Caco-2 (cell line): Measurements from ENCODE around the gene GARIN6. TPM values are rescaled to one million over a fixed set of nuclear protein-coding genes. Genes with fewer than 3 reads are reported as not detected.

Source experiments
- BruUV-seq: library from RNA; stranded (reverse); fragments of 400-500 nt; replicated peaks from 2 replicates; lab custom pipeline; 2021; lab: Mats Ljungman, UMichigan
- CTCF ChIA-PET: fragments of 300-600 bp; sonication (Branson Sonifier 250); formaldehyde crosslinking; loops from one replicate; lab custom pipeline; 2022; ENCODE audit warnings: antibody characterized with exemption; lab: Charles Lee
- POLR2A ChIA-PET: fragments of 300-600 bp; sonication (Branson Sonifier 250); formaldehyde crosslinking; loops from one replicate; lab custom pipeline; 2022; ENCODE audit warnings: antibody characterized with exemption; lab: Charles Lee
- DNase-seq, 2 experiments: peaks; one replicate each; pipeline versions ENCODE4 v3.0.0 to v3.0.0-alpha.2; 2020 to 2022
- H3K27me3 ChIP-seq: replicated peaks from 2 replicates; pipeline ENCODE4 v1.6.0; 2011; ENCODE audit warnings: low read length; ENCODE audit not compliant: control insufficient read depth, insufficient read depth
- H3K36me3 ChIP-seq: 2 replicates; pipeline ENCODE4 v1.5.1; 2011; ENCODE audit warnings: low read length; ENCODE audit not compliant: control insufficient read depth, insufficient read depth
- H3K4me1 ChIP-seq: fragments of 250-450 bp; sonication (Bioruptor Pico); 2 replicates; pipeline ENCODE4 v1.5.1; 2020; ENCODE audit warnings: mild to moderate bottlenecking
- H3K4me3 ChIP-seq: 2 replicates; pipeline ENCODE4 v1.5.1; 2011; ENCODE audit warnings: low read depth, mild to moderate bottlenecking, control low read depth, low read length
- H3K9me3 ChIP-seq: fragments of 250-450 bp; sonication (Bioruptor Pico); 2 replicates; pipeline ENCODE4 v1.5.1; 2020; ENCODE audit warnings: mild to moderate bottlenecking, moderate library complexity
- H3K27ac Mint-ChIP-seq: one replicate; pipeline ENCODE4 v1.8.0; 2022; ENCODE audit warnings: mixed read lengths; ENCODE audit not compliant: unreplicated experiment
- H3K27me3 Mint-ChIP-seq: one replicate; pipeline ENCODE4 v1.8.0; 2022; ENCODE audit warnings: mixed read lengths; ENCODE audit not compliant: insufficient read depth, unreplicated experiment
- H3K36me3 Mint-ChIP-seq: one replicate; pipeline ENCODE4 v1.8.0; 2022; ENCODE audit warnings: mild to moderate bottlenecking, mixed read lengths; ENCODE audit not compliant: insufficient read depth, unreplicated experiment
- H3K4me1 Mint-ChIP-seq: one replicate; pipeline ENCODE4 v1.8.0; 2022; ENCODE audit warnings: low read depth, mixed read lengths; ENCODE audit not compliant: unreplicated experiment
- H3K4me3 Mint-ChIP-seq: one replicate; pipeline ENCODE4 v1.8.0; 2022; ENCODE audit warnings: mild to moderate bottlenecking, moderate library complexity, mixed read lengths; ENCODE audit not compliant: unreplicated experiment
- H3K9me3 Mint-ChIP-seq: one replicate; pipeline ENCODE4 v1.8.0; 2022; ENCODE audit warnings: mixed read lengths; ENCODE audit not compliant: unreplicated experiment
- CTCF ChIP-seq, 2 experiments: fragments of 200-600 bp in 1 of 2; IDR thresholded peaks; 1 replicate in 1 of 2; 2 replicates in 1 of 2; pipeline versions ENCODE4 v1.5.1 to v1.8.0; 2011 to 2022; ENCODE audit warnings: antibody characterized with exemption in 1 of 2, control low read depth in 1 of 2, inconsistent platforms in 1 of 2, low read depth in 1 of 2, low read length in 1 of 2, mild to moderate bottlenecking in 1 of 2, moderate library complexity in 1 of 2; ENCODE audit not compliant: insufficient read depth in 1 of 2, severe bottlenecking in 1 of 2, unreplicated experiment in 1 of 2
- intact Hi-C: fragments of 100-400 bp; cut with micrococcal nuclease; formaldehyde crosslinking; loops from one replicate; pipeline ENCODE4 v1.10.0; 2022; ENCODE audit not compliant: unreplicated experiment
- total RNA-seq: library from RNA; stranded (reverse); gene quantifications from 2 replicates; pipeline ENCODE4 v1.2.3, GENCODE V29; 2022

GARIN6 gene
- total RNA-seq, 1 experiment from 2014 or later, result not detected

- BruUV-seq, result no TSS peak
- ChIA-PET CTCF (no interaction called here), POLR2A (no interaction called here)
- no peaks in the 10 kb centered on the region for H3K4me1 ChIP-seq
- H3K4me3 ChIP-seq, result no peak overlapping the region
- H3K9me3 ChIP-seq, result no peaks in the 10 kb centered on the region
- Mint-ChIP-seq H3K4me3 (no peak overlapping the region), H3K4me1 (no peaks in the 10 kb centered on the region), H3K27ac (no peak overlapping the region), H3K36me3 (no peaks in the 10 kb centered on the region), H3K9me3 (no peaks in the 10 kb centered on the region), H3K27me3 (peaks cover 6% of the 10 kb centered on the region)
- H3K27me3 ChIP-seq, result no peaks in the 10 kb centered on the region
- no peaks in the 10 kb centered on the region for H3K36me3 ChIP-seq
- DNase-seq, result no peak
- intact Hi-C loops, result no loop called here
- no peak for TF ChIP-seq CTCF (IDR thresholded peaks at IDR 0.05; ENCODE audit: insufficient read depth in 1 of 2, low read depth in 1 of 2, low read length in 1 of 2, severe bottlenecking in 1 of 2, unreplicated experiment in 1 of 2)
These were observed 2.0 kb downstream of the GARIN6 start for GRCh38 chr12:99649551-99649950.

- H3K9me3 Mint-ChIP-seq, result no peaks in the 10 kb centered on the region
- BruUV-seq, result no TSS peak
- no peak overlapping the region for H3K27ac Mint-ChIP-seq
- H3K27me3 Mint-ChIP-seq, result peaks cover 5% of the 10 kb centered on the region
- no peak for DNase-seq
- H3K27me3 ChIP-seq, result no peaks in the 10 kb centered on the region
- no peaks in the 10 kb centered on the region for H3K4me1 Mint-ChIP-seq
- intact Hi-C loops, result loop anchor here (1.0 to 5.0 kb wide), 3 partner anchors 272 to 616 kb away; no protein-coding TSS in a partner anchor
- H3K36me3 Mint-ChIP-seq, result no peaks in the 10 kb centered on the region
- H3K4me3 ChIP-seq, result no peak overlapping the region
- TF ChIP-seq CTCF (IDR thresholded peaks at IDR 0.05; ENCODE audit: insufficient read depth in 1 of 2, low read depth in 1 of 2, low read length in 1 of 2, severe bottlenecking in 1 of 2, unreplicated experiment in 1 of 2), result peak; percentile 5 to 16
- H3K36me3 ChIP-seq, result no peaks in the 10 kb centered on the region
- H3K9me3 ChIP-seq, result no peaks in the 10 kb centered on the region
- ChIA-PET CTCF (interaction anchor here (1.0 to 2.2 kb wide), 3 partner anchors 268 to 615 kb away, joined by 4 to 7 read pairs (median 4); no protein-coding TSS in a partner anchor), POLR2A (no interaction called here)
- no peak overlapping the region for H3K4me3 Mint-ChIP-seq
- no peaks in the 10 kb centered on the region for H3K4me1 ChIP-seq
These were observed 11.3 kb downstream of the GARIN6 start for GRCh38 chr12:99658671-99659349.

- Mint-ChIP-seq H3K4me3 (no peak overlapping the region), H3K4me1 (no peaks in the 10 kb centered on the region), H3K27me3 (peaks cover 2% of the 10 kb centered on the region), H3K36me3 (no peaks in the 10 kb centered on the region), H3K27ac (no peak overlapping the region), H3K9me3 (no peaks in the 10 kb centered on the region)
- no TSS peak for BruUV-seq
- POLR2A ChIA-PET, result no interaction called here
- no peak for TF ChIP-seq CTCF (IDR thresholded peaks at IDR 0.05; ENCODE audit: insufficient read depth in 1 of 2, low read depth in 1 of 2, low read length in 1 of 2, severe bottlenecking in 1 of 2, unreplicated experiment in 1 of 2)
- CTCF ChIA-PET, result no interaction called here
- intact Hi-C loops, result no loop called here
- H3K4me3 ChIP-seq, result no peak overlapping the region
- no peaks in the 10 kb centered on the region for H3K36me3 ChIP-seq
- no peaks in the 10 kb centered on the region for H3K9me3 ChIP-seq
- no peaks in the 10 kb centered on the region for H3K27me3 ChIP-seq
- no peaks in the 10 kb centered on the region for H3K4me1 ChIP-seq
- no peak for DNase-seq
These were observed 23.1 kb downstream of the GARIN6 start for GRCh38 chr12:99670635-99671034.
